Measurements from ENCODE around the gene TCEAL1. TPM values are rescaled to one million over a fixed set of nuclear protein-coding genes. Genes with fewer than 3 reads are reported as not detected.
"Not testable (repeated sequence)": the region's sequence is repeated elsewhere in the genome, so short reads cannot be mapped to it uniquely, and the experiment has no call there.

The TCEAL1 gene
- total RNA-seq, result 10 to 100 TPM; 10.2 to 17.8 TPM
- long read RNA-seq, partial matches to known transcripts, result 0 of 4 reads
- long read RNA-seq, other reads (novel, unspliced or antisense), result 2 of 4 reads

DNA sequence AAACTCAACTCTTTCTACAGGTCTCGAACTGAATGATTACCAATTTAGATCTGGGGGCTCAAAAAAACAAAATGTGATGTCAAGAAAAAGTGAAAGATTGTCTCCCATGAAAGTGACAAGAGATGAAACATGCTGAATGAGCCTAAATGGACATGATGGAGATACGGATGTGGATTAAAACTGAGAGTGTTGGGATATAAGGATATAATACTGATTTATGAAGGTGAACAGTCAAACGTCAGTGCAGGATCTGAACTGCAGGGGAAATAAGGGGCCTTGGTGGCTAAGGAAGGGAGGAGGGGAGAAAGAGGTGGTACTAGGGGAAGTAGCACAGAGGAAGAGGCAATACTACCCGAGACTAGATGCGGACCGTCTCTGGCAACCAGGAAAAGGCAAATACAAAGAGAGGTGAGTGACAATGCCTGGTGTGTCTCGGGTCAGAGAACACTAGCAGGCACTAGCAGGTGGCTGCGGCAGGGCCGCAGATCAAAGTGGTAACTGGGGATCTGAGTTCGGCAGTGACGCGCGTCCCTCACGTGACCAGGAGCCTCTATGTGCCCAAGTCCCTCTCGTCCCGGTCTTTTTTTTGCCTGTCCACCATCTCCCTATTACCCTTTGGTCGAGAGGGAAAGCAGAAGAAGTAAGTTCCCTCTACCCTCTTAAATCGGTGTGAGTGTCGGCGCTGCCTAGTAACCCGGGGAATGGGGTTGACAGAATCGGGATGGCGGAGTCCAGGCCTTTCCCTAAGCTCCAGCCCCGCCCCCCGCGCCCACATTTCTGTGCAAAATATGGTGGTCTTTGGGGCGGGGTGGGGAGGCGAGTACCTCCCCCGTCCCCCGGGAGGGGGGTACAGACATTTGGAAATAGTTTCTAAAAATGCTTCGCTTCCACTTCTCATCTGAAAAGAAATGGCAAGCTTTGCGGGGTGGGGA lies at the start of gene TCEAL1:
TSS of gene TCEAL1 (plus strand) at position 590 of the 932 bp plus-strand sequence. CDS start 942 bp downstream, outside the sequence.
- DNase-seq (peak; percentile 72 to 75), ATAC-seq (peak; percentile 79)
- intact Hi-C loops (cut with DNase I, micrococcal nuclease), result no loop called here

DNA sequence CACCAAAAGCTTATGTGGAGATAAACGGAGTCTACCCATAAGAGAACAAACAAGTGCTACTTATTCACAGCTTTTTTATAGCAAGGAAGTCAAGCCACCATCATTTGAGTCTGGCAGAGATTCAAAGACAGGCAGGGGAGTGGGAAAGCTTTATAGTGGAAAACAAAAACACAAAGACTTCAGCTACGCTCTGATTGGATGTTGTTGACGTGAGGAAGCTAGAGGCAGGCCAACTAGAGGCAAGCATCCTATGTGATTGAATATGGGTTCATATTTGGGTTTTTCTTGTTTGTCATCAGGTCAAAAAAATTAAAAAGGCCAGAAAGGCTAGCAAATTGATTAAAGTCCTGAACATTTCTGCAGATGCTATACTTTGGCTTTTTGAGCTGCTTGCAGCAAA lies 44.2 kb upstream of the TCEAL1 start:
- no peak for ATAC-seq
- DNase-seq, result no peak
- intact Hi-C loops (cut with DNase I, micrococcal nuclease), result no loop called here

GRCh38 chrX:103585411-103586313 lies 43.1 kb upstream of the TCEAL1 start, which contains the start of gene TCEAL4:
TCEAL4 (plus strand) TSS chrX:103585515; CDS start chrX:103586676, 1,161 bp downstream.
- intact Hi-C loops (cut with DNase I, micrococcal nuclease), result no loop called here
- DNase-seq (peak; percentile 42 to 72), ATAC-seq (peak; percentile 95)

DNA sequence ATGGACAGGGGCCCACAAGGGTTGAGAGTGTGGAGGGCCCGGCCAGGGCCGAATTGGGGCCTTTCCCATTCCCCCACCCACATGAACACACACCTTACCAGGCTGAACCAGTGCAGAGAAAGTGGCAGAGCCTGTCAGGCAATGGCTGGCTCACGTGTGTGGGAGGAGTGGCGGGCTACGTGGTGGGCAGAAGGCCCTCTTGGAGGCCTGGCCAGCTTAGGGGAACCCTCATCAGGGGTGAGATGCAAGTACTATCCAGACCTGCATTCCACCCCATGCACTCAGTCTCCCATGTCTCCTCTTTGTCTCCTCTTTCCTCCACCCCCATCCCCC lies 42.5 kb upstream of the TCEAL1 start:
- ATAC-seq (peak; percentile 59), DNase-seq (peak in 1 of 2 donors; percentile 24)
- intact Hi-C loops (cut with DNase I, micrococcal nuclease), result no loop called here

DNA sequence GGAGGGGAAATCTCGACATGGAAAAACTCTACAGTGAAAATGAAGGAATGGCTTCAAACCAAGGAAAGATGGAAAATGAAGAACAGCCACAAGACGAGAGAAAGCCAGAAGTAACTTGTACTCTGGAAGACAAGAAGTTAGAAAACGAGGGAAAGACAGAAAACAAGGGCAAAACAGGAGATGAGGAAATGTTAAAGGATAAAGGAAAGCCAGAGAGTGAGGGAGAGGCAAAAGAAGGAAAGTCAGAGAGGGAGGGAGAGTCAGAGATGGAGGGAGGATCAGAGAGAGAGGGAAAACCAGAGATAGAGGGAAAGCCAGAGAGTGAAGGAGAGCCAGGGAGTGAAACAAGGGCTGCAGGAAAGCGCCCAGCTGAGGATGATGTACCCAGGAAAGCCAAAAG lies 42.1 kb upstream of the TCEAL1 start:
- DNase-seq, result no peak
- intact Hi-C loops (cut with DNase I, micrococcal nuclease), result no loop called here
- no peak for ATAC-seq

DNA sequence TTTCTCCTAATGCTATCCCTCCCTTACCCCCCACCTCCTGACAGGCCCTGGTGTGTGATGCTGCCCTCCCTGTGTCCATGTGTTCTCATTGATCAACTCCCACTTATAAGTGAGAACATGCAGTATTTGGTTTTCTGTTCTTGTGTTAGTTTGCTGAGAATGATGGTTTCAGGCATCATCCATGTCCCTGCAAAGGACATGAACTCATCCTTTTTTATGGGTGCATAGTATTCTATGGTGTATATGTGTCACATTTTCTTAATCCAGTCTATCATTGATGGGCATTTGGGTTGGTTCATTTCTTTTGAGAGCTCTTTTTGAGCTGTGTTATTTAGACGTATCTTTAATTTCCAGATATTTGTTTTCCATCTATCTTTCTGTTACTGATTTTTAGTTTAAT lies 36.5 kb upstream of the TCEAL1 start:
- ATAC-seq; DNase-seq; intact Hi-C loops (cut with DNase I, micrococcal nuclease): not testable (repeated sequence)

- DNase-seq; intact Hi-C loops (cut with DNase I, micrococcal nuclease); ATAC-seq: not testable (repeated sequence)
Observed at GRCh38 chrX:103595202-103595601, 33.6 kb upstream of the TCEAL1 start.

DNA sequence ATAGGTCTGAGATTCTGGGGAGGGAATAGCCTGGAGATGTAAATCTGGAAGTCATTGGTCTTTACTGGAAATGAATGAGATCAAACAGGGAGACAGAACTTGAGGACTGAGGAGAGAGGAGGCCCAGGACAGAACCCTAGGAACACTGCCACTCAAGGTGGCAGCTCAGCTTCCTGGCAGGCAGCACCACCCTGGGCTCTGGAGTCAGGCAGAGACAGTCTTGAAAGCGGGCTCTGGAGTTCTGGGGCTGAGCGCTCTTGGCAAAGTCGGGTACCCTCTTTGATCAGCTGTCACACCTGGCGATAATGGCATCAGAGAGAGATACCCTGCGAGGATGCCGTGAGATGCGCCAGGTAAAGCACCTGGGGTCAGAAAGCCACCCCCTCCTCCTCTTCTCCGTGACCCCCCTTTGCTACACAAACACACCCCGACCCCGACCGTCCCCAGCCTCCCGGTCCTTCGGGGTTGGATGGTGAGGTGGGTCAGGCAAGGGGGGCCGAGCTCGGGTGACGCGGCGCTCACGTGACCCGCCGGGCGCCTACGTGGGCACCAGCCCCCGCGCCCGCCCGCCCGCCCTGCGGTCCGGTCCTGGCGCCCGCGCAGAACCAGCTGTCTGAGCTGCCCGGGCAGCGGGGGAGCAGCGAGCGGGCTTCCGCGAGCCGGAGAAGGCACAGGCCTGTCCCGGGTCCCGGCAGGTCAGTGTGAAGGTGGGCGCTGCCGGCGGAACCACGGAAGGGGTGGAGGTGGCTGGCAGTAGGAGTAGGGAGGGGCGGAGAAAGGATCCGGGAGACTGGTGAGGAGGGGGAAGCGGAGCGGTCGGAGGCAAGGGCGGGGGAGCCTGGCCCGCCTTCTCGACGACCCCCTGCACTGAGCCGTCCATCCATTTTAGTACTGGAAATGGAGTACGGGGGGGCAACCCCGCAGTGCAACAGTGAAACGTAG lies 21.1 kb upstream of the TCEAL1 start, which contains the start of gene TCEAL3:
TSS of gene TCEAL3 (plus strand) at position 600 of the 942 bp plus-strand sequence. CDS start 1,102 bp downstream, outside the sequence.
- peak; percentile 44 to 55 for DNase-seq
- peak; percentile 86 for ATAC-seq
- intact Hi-C loops (cut with DNase I, micrococcal nuclease), result no loop called here

DNA sequence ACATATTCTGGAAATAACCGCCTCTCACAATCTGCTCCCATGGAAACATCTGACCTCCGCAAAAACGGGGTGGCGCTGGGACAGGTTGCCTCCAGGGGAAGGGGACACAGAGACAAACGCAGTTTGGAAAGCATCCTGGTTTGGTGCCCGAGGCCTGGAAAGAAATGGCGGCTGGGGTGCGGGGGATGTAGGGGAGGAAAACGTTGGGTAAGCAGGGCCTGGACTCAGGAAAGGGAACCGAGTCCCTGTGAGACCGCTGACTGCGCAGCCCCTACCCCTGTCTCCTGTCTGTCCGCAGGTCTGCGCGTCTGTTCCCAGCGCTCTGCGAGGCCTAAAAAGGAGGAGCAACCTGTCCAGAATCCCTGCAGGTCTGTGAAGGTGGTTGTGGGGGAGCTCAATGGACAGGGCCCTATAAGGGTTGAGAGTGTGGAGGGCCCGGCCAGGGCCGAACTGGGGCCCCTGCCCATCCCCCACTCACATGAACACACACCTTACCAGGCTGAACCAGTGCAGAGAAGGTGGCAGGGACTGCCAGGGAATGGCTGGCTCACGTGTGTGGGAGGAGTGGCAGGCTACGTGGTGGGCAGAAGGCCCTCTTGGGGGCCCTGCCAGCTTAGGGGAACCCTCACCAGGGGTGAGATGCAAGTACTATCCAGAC lies 20.3 kb upstream of the TCEAL1 start:
- ATAC-seq (peak; percentile 12), DNase-seq (peak; percentile 15 to 24)
- intact Hi-C loops (cut with DNase I, micrococcal nuclease), result no loop called here

- DNase-seq (no peak), ATAC-seq (no peak)
- intact Hi-C loops (cut with DNase I, micrococcal nuclease), result no loop called here
Observed at GRCh38 chrX:103610282-103610681, 18.5 kb upstream of the TCEAL1 start.

- ATAC-seq, result no peak
- no peak for DNase-seq
- intact Hi-C loops (cut with DNase I, micrococcal nuclease), result no loop called here
Observed at GRCh38 chrX:103613362-103613890, 15.3 kb upstream of the TCEAL1 start.

DNA sequence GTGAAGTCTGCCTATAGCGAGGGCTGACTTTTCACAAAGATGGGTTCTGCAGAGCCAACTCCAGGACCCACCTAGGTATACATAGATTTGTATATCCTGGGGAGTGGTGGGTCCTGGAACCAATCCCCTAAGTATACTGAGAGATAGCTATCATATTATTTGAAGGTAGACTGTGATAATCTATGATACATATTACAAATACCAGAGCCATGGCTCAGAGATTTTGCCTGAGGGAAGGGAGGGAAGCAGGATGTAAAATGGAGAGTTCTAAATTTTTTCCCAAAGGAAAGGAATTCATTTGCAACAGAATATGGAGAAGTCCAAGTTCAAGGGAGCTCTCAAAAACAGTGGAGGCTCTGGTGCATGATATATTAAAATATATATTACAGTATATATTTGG lies 13.8 kb upstream of the TCEAL1 start:
- intact Hi-C loops (cut with DNase I, micrococcal nuclease), result no loop called here
- ATAC-seq (no peak), DNase-seq (no peak)

- DNase-seq (no peak), ATAC-seq (no peak)
- intact Hi-C loops (cut with DNase I, micrococcal nuclease), result no loop called here
Observed at GRCh38 chrX:103615781-103616371, 12.9 kb upstream of the TCEAL1 start.

DNA sequence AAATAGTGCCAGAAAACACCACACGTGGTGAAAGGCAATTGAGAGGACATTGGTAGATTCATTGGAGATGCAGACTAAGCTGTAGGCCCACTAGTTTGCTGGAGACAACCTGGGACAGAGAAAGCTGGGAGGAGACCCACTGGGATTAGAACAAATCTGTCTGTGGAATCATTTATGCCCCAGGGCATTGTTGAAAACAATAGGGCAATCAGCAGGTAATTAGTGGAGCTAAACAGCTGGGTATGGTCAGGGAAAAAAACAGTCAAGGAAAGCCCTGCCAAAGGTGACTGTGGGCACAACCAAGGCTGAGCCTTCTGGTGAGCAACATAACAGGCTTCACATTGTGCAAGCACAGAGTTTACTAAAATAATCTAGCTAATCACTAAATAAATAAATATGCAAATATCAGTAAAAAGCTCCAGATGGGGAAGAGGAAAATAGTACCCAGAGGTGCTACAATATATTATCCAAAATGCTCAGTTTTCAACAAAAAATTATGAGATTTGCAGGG lies 12.0 kb upstream of the TCEAL1 start:
- intact Hi-C loops (cut with DNase I, micrococcal nuclease), result no loop called here
- DNase-seq (no peak), ATAC-seq (no peak)

- no peak for ATAC-seq
- no peak for DNase-seq
- intact Hi-C loops (cut with DNase I, micrococcal nuclease), result no loop called here
Observed at GRCh38 chrX:103624111-103624510, 4.7 kb upstream of the TCEAL1 start.

GRCh38 chrX:103626855-103627254 lies 1.9 kb upstream of the TCEAL1 start:
- no peak for DNase-seq
- ATAC-seq, result no peak
- intact Hi-C loops (cut with DNase I, micrococcal nuclease), result no loop called here
